K562 (cell line): ENCODE results near the gene GIT2. TPM values are rescaled to one million over a fixed set of nuclear protein-coding genes. Genes with fewer than 3 reads are reported as not detected.

Source experiments
- ARHGAP35 ChIP-seq: fragments of 450-650 bp; IDR thresholded peaks from 2 replicates; pipeline ENCODE4 v1.6.1; 2018; ENCODE audit not compliant: partially characterized antibody
- BCL6 ChIP-seq: fragments of 250-450 bp; sonication (Bioruptor Pico); IDR thresholded peaks from 2 replicates; pipeline ENCODE4 v1.4.0; 2020
- ELF1 ChIP-seq: fragments of 200-800 bp; sonication (Bioruptor generic); IDR thresholded peaks from 2 replicates; pipeline ENCODE4 v1.6.1; 2016; ENCODE audit warnings: missing genetic modification characterization, missing compliant biosample characterization
- FOXP1 ChIP-seq: sonication (generic); formaldehyde crosslinking; IDR thresholded peaks from 2 replicates; pipeline ENCODE4 v1.8.0; 2022; ENCODE audit warnings: mild to moderate bottlenecking, missing genetic modification reagents
- LCOR ChIP-seq: sonication (generic); formaldehyde crosslinking; IDR thresholded peaks from 2 replicates; pipeline ENCODE4 v1.8.0; 2022; ENCODE audit warnings: mild to moderate bottlenecking, missing genetic modification reagents
- NCOA2 ChIP-seq, 2 experiments: fragments of 450-650 bp; IDR thresholded peaks; 2 replicates each; pipeline ENCODE4 v1.6.1; 2018; ENCODE audit warnings: mild to moderate bottlenecking in 2 of 2, moderate library complexity in 1 of 2; ENCODE audit not compliant: partially characterized antibody in 2 of 2
- NONO ChIP-seq, 2 experiments: fragments of 200-400 bp in 1 of 2; fragments of 450-650 bp in 1 of 2; formaldehyde crosslinking in 1 of 2; IDR thresholded peaks; 2 replicates each; pipeline ENCODE4 v1.6.1; 2017; ENCODE audit warnings: low read depth in 2 of 2, mild to moderate bottlenecking in 2 of 2, moderate library complexity in 2 of 2, low read length in 1 of 2
- SAFB ChIP-seq: fragments of 200-400 bp; formaldehyde crosslinking; IDR thresholded peaks from 2 replicates; pipeline ENCODE4 v1.6.1; 2017; ENCODE audit warnings: low read depth, low read length, borderline replicate concordance
- ZNF584 ChIP-seq: fragments of 200-800 bp; sonication (Bioruptor generic); IDR thresholded peaks from 2 replicates; pipeline ENCODE4 v1.6.1; 2016; ENCODE audit warnings: low read depth, mild to moderate bottlenecking, missing genetic modification characterization, missing compliant biosample characterization
- polyA plus RNA-seq, 8 experiments: library from polyadenylated mRNA; depleted of rRNA in 4 of 8; stranded (reverse) in 5 of 8; unstranded in 3 of 8; fragments of >200 nt; fragmentation: Nextera tagmentation in 2 of 8; fragmentation: Illumina TruSeq in 1 of 8; extraction: Ambion mirVana in 2 of 8; extraction: Trizol in 1 of 8; gene quantifications; 2 replicates each; pipeline versions ENCODE4 v1.2.1 to v1.2.3, GENCODE V29; 2011 to 2014; ENCODE audit warnings: inconsistent platforms in 1 of 8, missing spikeins in 1 of 8
- total RNA-seq, 7 experiments: library from RNA; depleted of rRNA in 6 of 7; stranded (reverse); fragments of >200 nt in 6 of 7; fragmentation: Illumina TruSeq in 2 of 7; extraction: Trizol in 2 of 7; gene quantifications; 2 replicates each; pipeline versions ENCODE4 v1.2.1 to v1.2.3, GENCODE V29; 2011 to 2021; ENCODE audit warnings: low replicate concordance in 1 of 7
- TF ChIP-seq, protein P1 (sequence below), 2 experiments: IDR thresholded peaks in 1 of 2; conservative IDR thresholded peaks in 1 of 2; 2 replicates each; pipeline ENCODE4 v1.6.1; 2016; ENCODE audit warnings: low read depth in 2 of 2, mild to moderate bottlenecking in 1 of 2, missing compliant biosample characterization in 1 of 2, missing genetic modification characterization in 1 of 2, moderate library complexity in 1 of 2
- TF ChIP-seq, protein P2 (sequence below): fragments of 450-650 bp; conservative IDR thresholded peaks from 2 replicates; pipeline ENCODE4 v1.6.1; 2016; ENCODE audit warnings: missing genetic modification characterization, low read depth, mild to moderate bottlenecking, control low read depth, missing compliant biosample characterization
- TF ChIP-seq, protein P3 (sequence below): fragments of 450-650 bp; IDR thresholded peaks from 2 replicates; pipeline ENCODE4 v1.6.1; 2014; ENCODE audit warnings: low read depth, mild to moderate bottlenecking, moderate library complexity, borderline replicate concordance
- TF ChIP-seq, protein P4 (sequence below): fragments of 150-350 bp; IDR thresholded peaks from 2 replicates; pipeline ENCODE4 v1.6.1; 2014; ENCODE audit warnings: low read depth, mild to moderate bottlenecking, low read length, borderline replicate concordance

GIT2 gene
- total and polyA plus RNA-seq, 9 of the 15 experiments (the other 6 are each of a cell fraction or from before 2014, with no cell fraction given), result 4.0 to 30.4 (median 23.5) TPM

DNA sequence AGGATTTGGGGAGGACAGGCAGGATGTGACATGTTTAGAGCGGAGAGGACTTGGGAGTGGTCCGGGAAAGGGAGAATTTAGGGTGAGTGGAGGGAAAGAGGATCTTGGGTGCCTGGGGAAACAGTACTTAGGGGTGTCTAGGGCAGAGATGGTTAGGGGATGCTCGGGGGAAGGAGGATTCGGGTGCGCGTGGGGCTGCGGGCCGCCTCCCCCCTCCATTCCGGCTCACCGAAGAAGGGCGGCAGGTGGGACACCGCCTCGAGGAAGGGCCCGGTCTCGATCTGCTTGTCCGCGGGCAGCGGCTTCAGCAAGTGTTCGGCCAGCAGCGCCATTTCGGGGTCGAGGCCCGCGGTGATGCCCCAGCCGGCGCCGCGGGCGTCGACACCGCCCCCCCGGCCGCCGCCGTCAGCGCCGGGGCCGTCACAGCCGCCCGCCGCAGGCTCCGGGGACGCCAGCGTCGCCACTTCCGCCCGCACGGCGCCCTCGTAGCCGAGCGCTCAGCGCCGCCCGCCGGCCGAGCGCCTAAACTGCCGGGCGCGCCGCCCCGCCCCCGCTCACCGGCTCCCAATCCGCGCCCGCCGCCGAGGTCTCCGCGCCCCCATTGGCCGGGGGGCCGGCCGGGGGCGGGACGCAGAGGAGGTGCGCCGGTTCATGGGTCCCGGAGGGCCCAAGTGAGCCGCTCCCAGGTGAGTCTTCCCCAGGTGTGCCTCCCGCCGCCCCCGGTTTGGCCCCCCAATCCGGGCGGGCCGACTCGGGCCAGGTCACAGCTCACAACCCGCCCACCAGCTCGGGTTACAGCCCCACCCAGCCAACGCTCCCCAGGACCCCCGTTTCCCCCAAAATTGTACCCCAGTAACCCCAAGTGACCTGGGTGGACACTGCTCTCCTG is 115.9 kb downstream of the GIT2 start, which contains the start of gene GLTP (continued):
- no peak for TF ChIP-seq ZNF584
- TF ChIP-seq LCOR (CRISPR knock-in tag), result no peak
- TF ChIP-seq, protein P1, sequence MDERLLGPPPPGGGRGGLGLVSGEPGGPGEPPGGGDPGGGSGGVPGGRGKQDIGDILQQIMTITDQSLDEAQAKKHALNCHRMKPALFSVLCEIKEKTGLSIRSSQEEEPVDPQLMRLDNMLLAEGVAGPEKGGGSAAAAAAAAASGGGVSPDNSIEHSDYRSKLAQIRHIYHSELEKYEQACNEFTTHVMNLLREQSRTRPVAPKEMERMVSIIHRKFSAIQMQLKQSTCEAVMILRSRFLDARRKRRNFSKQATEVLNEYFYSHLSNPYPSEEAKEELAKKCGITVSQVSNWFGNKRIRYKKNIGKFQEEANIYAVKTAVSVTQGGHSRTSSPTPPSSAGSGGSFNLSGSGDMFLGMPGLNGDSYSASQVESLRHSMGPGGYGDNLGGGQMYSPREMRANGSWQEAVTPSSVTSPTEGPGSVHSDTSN (CRISPR knock-in tag; IDR thresholded peaks at IDR 0.05; ENCODE audit: low read depth), result no peak
- TF ChIP-seq, protein P1 (tag; conservative IDR thresholded peaks at IDR 0.05; ENCODE audit: low read depth), result no peak
- TF ChIP-seq NCOA2 (IDR thresholded peaks at IDR 0.05; ENCODE audit: partially characterized antibody in 2 of 2), result no peak
- TF ChIP-seq, protein P2, sequence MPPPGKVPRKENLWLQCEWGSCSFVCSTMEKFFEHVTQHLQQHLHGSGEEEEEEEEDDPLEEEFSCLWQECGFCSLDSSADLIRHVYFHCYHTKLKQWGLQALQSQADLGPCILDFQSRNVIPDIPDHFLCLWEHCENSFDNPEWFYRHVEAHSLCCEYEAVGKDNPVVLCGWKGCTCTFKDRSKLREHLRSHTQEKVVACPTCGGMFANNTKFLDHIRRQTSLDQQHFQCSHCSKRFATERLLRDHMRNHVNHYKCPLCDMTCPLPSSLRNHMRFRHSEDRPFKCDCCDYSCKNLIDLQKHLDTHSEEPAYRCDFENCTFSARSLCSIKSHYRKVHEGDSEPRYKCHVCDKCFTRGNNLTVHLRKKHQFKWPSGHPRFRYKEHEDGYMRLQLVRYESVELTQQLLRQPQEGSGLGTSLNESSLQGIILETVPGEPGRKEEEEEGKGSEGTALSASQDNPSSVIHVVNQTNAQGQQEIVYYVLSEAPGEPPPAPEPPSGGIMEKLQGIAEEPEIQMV, result no peak
- TF ChIP-seq, protein P3, sequence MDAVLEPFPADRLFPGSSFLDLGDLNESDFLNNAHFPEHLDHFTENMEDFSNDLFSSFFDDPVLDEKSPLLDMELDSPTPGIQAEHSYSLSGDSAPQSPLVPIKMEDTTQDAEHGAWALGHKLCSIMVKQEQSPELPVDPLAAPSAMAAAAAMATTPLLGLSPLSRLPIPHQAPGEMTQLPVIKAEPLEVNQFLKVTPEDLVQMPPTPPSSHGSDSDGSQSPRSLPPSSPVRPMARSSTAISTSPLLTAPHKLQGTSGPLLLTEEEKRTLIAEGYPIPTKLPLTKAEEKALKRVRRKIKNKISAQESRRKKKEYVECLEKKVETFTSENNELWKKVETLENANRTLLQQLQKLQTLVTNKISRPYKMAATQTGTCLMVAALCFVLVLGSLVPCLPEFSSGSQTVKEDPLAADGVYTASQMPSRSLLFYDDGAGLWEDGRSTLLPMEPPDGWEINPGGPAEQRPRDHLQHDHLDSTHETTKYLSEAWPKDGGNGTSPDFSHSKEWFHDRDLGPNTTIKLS, result no peak
- TF ChIP-seq FOXP1 (CRISPR knock-in tag), result 0 out of 2 replicates have a peak, but pooled peaks have one; percentile 19
- no peak for TF ChIP-seq ARHGAP35
- TF ChIP-seq NONO (IDR thresholded peaks at IDR 0.05; ENCODE audit: low read depth in 2 of 2, low read length in 1 of 2), result 0 out of 4 replicates have a peak, but pooled peaks of 1 of the 2 experiments have one; percentile 62
- no peak for TF ChIP-seq BCL6 (CRISPR knock-in tag)
- TF ChIP-seq, protein P4, sequence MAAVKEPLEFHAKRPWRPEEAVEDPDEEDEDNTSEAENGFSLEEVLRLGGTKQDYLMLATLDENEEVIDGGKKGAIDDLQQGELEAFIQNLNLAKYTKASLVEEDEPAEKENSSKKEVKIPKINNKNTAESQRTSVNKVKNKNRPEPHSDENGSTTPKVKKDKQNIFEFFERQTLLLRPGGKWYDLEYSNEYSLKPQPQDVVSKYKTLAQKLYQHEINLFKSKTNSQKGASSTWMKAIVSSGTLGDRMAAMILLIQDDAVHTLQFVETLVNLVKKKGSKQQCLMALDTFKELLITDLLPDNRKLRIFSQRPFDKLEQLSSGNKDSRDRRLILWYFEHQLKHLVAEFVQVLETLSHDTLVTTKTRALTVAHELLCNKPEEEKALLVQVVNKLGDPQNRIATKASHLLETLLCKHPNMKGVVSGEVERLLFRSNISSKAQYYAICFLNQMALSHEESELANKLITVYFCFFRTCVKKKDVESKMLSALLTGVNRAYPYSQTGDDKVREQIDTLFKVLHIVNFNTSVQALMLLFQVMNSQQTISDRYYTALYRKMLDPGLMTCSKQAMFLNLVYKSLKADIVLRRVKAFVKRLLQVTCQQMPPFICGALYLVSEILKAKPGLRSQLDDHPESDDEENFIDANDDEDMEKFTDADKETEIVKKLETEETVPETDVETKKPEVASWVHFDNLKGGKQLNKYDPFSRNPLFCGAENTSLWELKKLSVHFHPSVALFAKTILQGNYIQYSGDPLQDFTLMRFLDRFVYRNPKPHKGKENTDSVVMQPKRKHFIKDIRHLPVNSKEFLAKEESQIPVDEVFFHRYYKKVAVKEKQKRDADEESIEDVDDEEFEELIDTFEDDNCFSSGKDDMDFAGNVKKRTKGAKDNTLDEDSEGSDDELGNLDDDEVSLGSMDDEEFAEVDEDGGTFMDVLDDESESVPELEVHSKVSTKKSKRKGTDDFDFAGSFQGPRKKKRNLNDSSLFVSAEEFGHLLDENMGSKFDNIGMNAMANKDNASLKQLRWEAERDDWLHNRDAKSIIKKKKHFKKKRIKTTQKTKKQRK, result no peak
- TF ChIP-seq SAFB, result no peak
- peak; percentile 98 for TF ChIP-seq ELF1
